GM21529 (cell line): ENCODE data around the gene GCNT1.
"Not testable (repeated sequence)": the region's sequence is repeated elsewhere in the genome, so short reads cannot be mapped to it uniquely, and the experiment has no call there.

Experiments
- ATAC-seq: cut with Tn5 transposase; IDR thresholded peaks from one replicate; pipeline ENCODE4 v1.9.1; 2021; ENCODE audit not compliant: unreplicated experiment

The GCNT1 gene

GRCh38 chr9:76479337-76479736, 20.4 kb downstream of the GCNT1 start:
- ATAC-seq, result not testable (repeated sequence)

DNA sequence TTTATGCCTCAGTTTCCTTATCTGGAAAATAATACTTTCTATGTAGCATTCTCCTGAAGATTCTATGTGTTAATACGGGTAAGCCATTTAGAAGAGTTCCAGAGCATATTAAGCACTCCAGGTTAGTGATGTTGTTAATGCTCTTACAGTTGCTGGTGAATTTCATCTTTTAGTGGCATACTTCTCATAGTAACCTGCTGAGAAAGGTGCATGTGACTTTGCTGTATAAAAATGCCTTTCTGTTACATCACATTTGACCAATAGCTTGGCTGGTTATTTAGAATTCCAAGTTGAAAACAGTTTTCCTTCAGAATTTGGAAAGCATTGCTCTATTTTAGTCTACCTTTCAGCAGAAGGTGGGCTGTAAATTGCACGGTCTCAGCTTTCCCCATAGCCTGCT, 27.2 kb downstream of the GCNT1 start:
- ATAC-seq, result no peak

DNA sequence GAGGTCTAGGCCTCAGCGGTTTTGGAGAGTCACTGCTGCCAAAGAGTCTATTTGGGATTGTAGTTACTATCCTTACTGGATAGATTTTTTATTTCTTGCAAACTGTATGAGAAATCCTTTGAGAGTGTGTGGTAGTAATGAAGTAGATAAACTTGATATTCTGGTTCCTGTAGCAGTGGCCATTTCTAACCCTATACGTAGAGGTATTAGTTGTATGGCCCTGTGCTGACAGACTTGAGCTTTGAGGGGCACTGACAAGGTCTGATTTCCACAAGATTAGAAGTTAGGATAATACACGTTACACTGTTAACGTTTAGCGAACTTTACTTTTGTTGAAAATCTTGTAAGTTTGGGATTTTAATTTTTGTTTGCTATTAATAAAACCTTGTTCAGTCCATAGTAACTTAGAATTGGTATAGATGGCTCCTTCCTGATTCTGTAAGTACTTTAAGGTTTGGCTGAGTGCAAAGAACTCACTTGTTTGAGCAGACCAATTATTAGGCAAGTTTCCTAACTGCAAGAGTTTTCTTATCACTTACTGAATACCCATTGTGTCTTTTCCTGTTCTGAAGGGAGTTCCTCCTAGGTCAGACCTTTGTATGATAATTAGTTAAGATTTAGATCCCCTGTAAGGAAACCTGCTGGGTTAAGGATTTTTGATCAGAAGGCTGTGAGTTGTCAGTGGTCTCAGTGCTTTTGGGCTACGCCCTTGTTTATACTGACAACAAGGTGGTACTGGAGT, 31.4 kb downstream of the GCNT1 start:
- ATAC-seq, result no peak

DNA sequence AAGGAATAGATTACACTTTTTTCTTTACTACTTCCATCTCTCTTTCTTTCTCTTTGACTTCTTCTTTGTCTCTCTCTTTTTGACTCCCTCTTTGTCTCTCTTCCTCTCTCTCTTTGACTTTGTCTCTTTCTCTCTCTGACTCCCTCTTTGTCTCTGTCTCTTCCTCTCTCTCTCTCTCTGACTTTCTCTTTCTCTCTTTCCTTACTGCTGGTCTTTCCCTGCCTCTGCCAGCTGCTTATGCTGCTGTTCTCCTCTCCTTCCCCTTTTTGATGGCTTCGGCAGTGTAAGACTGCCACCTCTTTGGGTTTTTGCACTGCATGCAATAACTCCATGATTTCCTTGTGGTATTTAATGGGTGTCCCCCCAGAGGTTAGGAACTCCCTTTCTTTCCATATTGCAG, 32.1 kb downstream of the GCNT1 start:
- not testable (repeated sequence) for ATAC-seq

GRCh38 chr9:76493496-76493895, 34.5 kb downstream of the GCNT1 start:
- ATAC-seq, result not testable (repeated sequence)

DNA sequence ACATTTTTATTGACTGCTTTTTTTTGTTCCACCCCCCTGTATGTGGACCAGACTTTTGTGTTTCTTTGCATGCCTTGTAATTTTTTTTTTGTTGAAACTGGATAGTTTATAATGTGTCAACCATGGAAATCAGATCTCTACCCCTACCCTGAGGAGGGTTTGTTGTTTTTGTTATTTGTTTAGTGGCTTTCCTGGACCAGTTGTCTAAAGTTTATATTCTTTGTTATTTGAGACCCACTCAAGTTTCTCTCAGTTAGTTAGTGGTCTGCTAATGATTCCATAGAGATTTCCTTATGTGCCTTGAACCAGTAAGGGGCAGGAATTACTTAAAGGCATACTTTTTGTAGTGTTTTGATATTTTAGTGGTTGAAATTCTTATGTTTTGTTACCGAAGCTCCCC, 41.1 kb downstream of the GCNT1 start:
- ATAC-seq, result no peak

DNA sequence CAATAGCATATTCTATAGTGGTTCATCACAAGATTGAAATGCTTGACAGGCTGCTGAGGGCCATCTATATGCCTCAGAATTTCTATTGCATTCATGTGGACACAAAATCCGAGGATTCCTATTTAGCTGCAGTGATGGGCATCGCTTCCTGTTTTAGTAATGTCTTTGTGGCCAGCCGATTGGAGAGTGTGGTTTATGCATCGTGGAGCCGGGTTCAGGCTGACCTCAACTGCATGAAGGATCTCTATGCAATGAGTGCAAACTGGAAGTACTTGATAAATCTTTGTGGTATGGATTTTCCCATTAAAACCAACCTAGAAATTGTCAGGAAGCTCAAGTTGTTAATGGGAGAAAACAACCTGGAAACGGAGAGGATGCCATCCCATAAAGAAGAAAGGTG, 43.8 kb downstream of the GCNT1 start:
- no peak for ATAC-seq

- no peak for ATAC-seq
Measured at GRCh38 chr9:76510041-76510440, 51.1 kb downstream of the GCNT1 start.

DNA sequence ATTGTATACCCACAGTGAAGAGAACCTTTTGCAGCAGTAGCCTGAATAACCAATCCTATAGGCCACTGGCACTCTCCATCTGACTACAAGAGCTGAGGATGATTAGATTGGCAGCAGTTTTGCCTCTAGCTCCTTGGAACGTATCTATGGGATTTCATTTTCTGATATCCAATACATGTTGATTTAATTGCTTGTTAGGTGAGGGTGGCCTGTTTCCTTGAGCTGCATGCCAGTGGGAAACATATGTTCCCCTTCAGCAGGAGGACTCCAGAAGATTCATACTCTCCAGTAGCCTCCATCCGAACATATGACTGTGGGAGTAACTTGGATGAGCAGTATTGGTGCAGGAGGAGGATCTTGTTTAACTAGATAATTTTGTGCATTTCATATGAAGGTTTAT, 51.5 kb downstream of the GCNT1 start:
- no peak for ATAC-seq

DNA sequence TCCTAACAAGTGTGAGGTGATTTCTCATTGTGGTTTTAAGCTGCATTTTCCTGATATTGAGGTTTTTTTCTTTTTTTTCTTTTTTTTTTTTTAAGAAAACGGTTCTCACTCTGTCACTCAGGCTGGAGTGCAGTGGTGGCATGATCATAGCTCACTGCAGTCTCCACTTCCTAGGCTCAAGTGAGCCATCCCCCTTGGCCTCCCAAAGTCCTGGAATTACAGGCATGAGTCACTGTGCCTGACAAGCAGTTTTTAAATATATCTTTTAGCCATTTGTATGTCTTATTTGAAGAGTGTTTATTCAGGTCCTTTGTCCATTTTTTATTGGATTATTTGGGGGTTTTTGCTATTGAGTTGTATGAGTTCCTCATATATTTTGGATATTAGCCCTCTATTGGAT, 53.8 kb downstream of the GCNT1 start:
- no peak for ATAC-seq

DNA sequence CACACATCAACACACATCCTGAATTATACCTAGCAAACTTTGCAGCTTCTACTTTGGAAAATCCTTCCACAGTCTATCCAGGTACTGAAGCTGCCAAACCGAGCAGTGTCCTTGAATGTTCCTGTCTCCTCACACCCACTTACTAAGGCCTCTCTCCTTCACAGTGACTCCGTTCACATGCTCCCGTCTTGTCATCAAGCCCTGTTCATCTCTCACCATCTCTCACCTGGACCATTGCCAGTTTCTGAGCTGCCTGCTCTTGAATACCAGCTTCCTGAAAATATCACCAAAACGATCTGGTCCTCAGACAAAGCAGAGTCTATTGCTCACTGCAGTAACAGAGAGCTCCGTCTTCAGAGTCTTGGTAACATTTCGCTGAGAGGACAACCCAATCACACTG, 57.4 kb downstream of the GCNT1 start:
- peak; percentile 18 for ATAC-seq

- ATAC-seq, result peak; percentile 65
Measured at GRCh38 chr9:76516871-76517270, 57.9 kb downstream of the GCNT1 start.

- no peak for ATAC-seq
Measured at GRCh38 chr9:76519075-76519835, 60.3 kb downstream of the GCNT1 start.

- ATAC-seq, result no peak
Measured at GRCh38 chr9:76521244-76521681, 62.3 kb downstream of the GCNT1 start.

DNA sequence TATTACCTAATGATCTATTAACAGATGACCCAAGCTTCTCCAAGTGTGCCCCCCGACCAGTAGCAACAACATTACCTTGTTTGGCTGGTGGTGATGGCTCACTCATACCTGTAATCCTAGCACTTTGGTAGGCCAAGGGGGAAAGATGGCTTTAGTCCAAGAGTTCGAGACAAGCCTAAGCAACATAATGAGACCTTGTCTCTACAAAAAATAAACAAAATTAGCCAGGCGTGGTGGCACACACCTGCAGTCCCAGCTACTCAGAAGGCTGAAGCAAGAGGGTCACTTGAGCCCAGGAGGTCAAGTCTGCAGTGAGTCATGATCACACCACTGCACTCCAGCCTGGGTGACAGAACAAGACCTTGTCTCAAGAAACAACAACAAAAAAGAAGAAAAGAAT, 62.9 kb downstream of the GCNT1 start:
- ATAC-seq, result no peak

DNA sequence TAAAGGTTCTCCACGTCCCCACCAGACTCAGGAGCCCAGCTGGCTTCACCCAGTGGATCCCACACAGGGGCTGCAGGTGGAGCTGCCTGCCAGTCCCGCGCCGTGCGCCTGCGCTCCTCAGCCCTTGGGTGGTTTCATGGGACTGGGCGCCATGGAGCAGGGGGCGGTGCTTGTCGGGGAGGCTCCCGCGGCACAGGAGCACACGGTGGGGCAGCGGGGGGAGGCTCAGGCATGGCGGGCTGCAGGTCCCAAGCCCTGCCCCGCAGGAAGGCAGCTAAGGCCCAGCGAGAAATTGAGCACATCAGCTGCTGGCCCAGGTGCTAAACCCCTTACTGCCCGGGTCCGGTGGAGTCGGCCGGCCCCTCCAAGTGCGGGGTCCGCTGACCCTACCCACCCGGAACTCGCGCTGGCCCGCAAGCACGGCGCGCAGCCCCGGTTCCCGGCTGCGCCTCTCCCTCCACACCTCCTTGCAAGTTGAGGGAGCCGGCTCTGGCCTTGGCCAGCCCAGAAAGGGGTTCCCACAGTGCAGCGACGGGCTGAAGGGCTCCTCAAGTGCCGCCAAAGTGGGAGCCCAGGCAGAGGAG, 64.7 kb downstream of the GCNT1 start:
- ATAC-seq, result not testable (repeated sequence)

DNA sequence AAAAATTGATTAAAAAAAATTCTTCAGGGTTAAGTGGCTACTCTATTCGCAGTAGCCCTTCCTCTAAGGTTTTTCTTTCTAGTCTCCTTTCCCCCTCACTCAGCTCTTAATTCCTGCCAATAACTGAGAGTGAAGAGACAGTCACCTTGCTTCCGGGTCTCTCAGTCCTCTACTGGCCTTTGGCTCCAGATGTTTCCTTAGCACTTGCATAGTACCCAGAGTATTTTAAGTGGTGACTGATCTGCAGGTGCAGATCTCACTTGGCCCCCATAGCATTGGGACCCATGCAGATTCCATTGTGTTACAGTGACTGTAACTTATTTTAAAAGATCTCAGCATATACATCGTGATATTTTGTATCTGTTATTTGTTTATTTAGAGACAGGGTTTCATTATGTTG, 66.2 kb downstream of the GCNT1 start:
- ATAC-seq, result no peak

DNA sequence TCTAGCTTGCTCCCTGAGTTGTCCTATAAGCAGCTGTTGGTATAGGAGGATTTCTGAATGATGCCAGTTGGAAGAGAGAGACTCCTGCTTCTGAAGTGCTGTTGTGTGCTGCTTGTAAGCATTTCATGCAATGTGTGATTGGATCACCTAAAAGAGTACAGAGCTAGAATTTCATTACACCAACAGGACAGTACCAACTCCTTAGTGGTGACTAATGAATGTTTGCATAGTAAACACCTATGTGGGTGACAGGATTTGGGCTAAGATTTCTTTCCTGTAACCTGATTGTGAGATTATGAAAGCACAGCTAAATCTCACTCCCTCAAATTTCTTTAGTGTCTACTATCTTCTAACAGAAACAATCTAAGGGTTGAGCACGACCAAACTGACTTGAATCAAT, 67.0 kb downstream of the GCNT1 start:
- ATAC-seq, result no peak

GRCh38 chr9:76528056-76528455, 69.1 kb downstream of the GCNT1 start:
- no peak for ATAC-seq

- no peak for ATAC-seq
Measured at GRCh38 chr9:76528642-76529190, 69.7 kb downstream of the GCNT1 start.

- no peak for ATAC-seq
Measured at GRCh38 chr9:76529653-76530052, 70.7 kb downstream of the GCNT1 start.
